NCI-H1417 treated with DMSO at 0.1 percent for 48 hours (cell line): ENCODE data around the gene DLGAP4.

Experiments used
- DNase-seq: peaks from one replicate; lab custom pipeline; 2025; lab: John Stamatoyannopoulos, UW

DLGAP4 gene, protein sequence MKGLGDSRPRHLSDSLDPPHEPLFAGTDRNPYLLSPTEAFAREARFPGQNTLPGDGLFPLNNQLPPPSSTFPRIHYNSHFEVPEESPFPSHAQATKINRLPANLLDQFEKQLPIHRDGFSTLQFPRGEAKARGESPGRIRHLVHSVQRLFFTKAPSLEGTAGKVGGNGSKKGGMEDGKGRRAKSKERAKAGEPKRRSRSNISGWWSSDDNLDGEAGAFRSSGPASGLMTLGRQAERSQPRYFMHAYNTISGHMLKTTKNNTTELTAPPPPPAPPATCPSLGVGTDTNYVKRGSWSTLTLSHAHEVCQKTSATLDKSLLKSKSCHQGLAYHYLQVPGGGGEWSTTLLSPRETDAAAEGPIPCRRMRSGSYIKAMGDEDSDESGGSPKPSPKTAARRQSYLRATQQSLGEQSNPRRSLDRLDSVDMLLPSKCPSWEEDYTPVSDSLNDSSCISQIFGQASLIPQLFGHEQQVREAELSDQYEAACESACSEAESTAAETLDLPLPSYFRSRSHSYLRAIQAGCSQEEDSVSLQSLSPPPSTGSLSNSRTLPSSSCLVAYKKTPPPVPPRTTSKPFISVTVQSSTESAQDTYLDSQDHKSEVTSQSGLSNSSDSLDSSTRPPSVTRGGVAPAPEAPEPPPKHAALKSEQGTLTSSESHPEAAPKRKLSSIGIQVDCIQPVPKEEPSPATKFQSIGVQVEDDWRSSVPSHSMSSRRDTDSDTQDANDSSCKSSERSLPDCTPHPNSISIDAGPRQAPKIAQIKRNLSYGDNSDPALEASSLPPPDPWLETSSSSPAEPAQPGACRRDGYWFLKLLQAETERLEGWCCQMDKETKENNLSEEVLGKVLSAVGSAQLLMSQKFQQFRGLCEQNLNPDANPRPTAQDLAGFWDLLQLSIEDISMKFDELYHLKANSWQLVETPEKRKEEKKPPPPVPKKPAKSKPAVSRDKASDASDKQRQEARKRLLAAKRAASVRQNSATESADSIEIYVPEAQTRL

DNA sequence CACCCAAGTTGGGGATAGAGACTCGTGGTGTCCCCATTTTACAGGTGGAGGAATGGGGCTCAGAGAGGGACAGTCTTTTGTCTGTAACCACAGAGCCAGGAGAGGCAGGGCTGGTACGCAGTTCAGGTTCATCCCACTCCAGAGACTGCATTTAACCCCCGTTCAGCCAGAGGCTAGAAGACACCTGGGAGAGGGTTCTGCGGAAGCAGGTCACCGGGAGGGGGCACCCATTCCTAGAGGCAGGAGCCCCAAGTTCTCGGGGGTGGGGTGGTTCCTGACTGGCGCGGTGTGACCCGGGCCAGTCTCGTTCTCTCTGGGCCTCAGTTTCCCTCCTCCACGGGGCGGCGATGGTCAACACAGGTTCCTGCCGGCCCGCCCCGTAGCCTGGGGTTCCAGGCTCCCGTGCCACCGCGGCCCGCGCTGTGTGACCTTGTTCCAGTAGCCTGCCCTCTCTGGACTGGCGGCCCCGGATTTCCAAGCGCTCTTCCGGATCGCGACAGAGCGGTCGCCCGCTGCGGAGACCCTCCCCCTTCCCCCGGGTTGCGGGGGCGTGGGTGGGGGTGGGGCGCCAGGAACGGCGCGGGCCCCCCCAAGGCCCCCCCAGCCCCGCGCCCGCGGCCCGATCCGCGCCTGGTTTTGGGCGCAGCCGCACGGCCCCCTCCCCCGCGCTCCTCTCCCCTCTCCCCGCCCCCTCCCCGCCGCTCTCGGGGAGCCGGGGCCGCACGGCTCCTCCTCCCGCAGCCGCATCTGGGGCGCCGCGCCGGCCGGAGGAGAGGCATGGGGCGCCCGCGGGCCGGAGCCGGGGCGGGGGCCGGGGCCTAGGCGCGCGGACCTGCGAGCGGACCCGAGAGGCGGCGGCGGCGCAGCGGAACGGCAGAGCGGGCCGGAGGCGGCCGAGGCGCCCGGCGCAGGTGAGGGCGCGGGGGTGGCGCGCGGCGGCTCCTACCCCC, at the start of gene DLGAP4:
Gene DLGAP4 (plus strand): TSS at position 738 of the 950 bp plus-strand sequence. CDS start 125,379 bp downstream, outside the sequence.
- DNase-seq, result no peak

- DNase-seq, result no peak
Observed at GRCh38 chr20:36259177-36260061, 46.7 kb upstream of the DLGAP4 start.

DNA sequence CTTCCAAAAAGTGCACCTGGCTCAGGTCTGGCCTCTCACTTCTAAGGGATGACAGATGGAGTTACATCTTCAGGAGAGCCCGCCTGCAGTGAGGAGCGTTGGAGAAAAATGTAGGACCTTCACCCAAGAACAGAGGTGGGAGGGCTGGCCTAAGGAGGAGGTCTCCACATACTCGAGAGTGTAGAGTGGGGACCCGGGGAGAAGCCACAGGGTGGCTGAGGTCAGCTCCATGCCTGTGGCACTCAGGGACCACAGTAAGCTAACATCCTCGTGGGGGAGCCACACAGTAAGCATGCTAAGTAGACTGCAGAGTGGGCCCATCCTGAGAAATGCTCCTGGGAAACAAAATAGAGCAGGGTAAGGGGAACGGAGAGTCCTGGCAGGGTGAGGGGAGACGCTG, 45.8 kb upstream of the DLGAP4 start:
- no peak for DNase-seq

- no peak for DNase-seq
Observed at GRCh38 chr20:36261389-36262105, 44.6 kb upstream of the DLGAP4 start.

GRCh38 chr20:36262440-36262839, 43.7 kb upstream of the DLGAP4 start:
- no peak for DNase-seq

DNA sequence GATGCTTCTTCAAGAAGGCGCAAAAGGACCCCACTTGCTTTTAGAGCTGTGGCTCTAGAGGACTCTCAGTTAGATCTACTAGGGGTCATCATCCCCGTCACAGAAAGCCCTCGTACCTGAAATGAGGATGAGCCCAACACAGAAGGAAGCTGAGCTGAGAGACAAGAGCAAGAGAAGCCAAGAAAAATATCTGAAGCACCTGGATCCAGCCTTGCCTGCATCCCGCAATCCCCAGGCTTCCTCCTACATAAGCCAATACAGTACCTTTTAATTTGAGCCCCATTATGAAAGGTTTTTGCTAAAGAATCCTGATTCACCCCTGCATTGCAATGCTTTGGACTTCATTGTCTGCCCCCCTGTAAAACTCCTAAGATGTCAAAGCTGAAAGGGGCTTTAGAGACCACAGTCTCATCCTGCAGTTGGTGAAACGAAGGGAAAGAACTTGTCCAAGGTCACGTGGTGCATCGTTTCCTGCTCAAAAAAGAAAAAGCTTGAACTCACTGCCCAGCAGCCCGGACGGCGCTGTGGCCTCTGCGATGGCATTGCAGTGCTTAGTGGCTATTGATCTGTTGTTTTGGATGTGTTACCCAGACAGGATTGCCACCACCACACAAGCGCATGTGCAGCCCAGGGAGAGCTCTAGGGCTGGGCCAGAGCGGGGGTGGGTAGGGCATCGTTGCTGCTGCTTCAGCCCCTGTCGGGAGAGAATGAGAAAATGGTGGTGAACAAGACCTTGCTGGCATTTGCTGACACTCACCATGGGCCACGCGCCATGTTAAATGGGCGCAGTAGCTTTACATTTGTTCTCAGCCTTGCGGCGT, 41.5 kb upstream of the DLGAP4 start:
- DNase-seq, result no peak

DNA sequence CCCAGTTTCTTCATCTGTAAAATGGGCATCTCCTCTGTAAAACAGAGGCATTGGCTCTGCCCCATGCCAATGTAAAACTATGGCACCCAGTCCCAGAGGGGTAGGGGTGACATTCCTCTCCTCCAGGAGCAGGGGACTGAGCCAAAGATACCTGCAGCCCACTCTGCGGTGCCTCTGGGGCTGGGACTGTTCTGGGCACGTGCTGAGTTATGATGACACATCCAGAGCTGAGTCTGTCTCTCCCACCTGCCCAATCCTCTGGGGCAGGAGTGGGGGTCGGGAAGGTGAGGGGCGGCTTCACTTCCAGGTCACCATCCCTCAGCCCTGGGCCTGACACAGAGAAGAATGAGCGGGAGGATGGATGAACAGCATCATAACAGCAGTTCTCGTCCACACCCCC, 40.0 kb upstream of the DLGAP4 start:
- no peak for DNase-seq

DNA sequence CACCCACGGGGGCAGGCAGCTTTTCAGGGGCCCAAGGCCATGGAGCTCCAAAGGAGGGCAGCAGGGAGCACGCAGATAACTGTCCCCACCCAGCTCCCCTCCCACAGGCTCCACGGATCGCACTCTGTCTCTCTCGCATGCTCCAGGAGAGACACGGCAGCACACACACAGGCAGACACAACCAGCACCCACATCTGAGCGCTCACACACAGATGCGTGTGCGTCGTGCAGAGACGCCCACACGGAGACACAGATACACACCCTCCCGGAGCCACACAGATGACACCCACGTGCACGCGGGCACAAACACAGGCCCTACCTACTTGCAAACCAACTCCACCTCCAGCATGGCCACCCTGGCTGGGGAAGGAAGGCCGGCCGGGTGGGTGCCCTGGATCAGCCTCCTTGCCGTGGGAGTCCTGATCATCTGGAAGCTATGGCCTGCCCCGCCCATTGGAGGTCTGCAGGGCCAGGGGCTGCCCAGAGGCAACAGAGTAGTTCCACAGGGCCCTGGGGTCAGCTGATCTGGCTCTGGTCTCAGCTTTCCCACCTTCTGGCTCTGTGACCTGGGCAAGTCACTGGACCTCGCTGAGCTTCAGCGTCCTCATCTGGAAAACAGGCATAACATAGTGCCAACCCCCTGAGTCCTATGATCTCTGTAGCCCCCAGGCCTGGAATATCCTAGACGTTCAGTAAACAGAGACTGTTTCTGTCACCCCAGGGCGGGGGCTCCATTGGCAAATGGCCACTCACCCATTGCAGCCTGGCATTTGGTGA, 38.3 kb upstream of the DLGAP4 start:
- no peak for DNase-seq

GRCh38 chr20:36268440-36269342, 37.4 kb upstream of the DLGAP4 start:
- no peak for DNase-seq

GRCh38 chr20:36269507-36269906, 36.6 kb upstream of the DLGAP4 start:
- no peak for DNase-seq

- DNase-seq, result no peak
Observed at GRCh38 chr20:36270744-36271638, 35.1 kb upstream of the DLGAP4 start.

DNA sequence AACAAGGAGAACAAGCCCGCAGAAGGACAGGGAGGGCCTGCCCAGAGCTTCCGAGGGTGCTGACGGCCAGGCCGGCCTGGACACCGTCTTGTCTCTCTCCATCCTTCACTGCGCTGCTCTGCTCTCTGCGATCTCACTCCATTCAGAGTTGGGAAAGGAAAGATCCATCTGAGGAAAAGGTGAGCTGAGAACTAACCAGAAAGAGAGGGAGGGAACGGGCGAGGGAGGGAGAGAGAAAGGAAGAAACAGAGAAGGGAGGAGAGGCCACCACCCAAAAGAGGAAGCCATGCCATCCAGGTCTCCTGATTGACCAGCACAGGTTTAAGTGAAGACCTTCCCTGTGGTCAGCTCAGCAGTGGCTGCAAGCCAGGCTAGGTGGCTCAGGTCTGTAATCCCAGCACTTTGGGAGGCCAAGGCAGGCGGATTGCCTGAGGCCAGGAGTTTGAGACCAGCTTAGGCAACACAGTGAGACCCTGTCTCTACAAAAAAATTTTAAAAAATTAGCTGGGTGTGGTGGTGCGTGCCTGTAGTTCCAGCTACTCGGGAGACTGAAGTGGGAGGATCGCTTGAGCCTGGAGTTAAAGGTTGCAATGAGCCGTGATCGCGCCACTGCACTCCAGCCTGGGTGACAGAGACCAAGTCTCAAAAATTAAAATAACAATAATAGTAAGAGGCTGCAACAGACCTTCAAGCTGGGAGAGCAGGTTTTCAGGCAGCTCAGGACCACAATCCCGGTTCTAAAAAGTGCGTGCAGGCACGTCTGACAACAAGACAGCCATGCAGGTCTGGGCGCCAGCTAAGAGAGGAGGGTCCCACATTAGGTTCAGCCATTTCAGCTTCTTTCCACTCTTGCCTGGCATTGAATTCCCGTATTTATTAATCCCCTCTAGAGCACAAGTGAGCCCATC, 34.2 kb upstream of the DLGAP4 start:
- no peak for DNase-seq

- DNase-seq, result no peak
Observed at GRCh38 chr20:36272547-36273220, 33.5 kb upstream of the DLGAP4 start.

DNA sequence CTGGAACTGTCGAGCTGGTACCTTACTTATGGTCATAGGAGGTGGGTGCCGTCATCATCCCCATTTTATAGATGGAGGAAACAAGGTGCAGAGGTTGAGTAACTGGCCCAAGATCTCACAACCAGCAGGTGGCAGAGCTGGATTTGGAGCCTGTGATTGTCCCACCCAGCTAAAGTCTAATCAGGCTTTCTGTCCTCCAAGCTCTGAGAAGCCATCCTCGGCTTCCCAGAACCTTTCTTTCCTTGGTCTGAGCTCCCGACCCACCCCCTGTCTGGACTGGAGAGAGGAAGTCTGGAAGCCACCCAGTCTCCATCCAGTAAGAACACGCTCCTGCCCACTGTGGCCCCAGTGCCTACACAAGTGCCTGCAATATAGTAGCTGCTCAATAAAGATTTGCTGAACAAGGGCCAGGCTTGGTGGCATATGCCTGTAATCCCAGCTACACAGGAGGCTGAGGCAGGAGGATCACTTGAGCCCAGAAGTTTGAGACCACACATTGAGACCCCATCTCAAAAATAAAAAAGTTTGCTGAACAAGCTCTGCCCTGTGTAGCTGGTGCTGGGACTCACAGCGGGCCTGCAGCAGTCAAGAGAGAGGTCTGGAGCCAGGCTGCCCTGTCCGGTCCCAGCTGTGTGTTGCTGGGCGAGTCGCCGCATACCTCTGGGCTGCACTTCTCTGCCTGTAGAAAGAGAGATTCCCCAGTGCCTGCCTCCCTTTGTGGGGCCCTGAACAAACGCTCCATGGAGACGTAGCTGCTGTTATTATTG, 32.5 kb upstream of the DLGAP4 start:
- no peak for DNase-seq
